GM20431 (cell line): Measurements from ENCODE around the gene C10orf143.

Source experiments
- in situ Hi-C: fragments of 300-500 bp; cut with MseI, MboI; formaldehyde crosslinking; loops from one replicate; pipeline ENCODE4 v1.15.0; 2020; ENCODE audit warnings: low sequenced_read_pairs; ENCODE audit not compliant: unreplicated experiment

C10orf143 gene

DNA sequence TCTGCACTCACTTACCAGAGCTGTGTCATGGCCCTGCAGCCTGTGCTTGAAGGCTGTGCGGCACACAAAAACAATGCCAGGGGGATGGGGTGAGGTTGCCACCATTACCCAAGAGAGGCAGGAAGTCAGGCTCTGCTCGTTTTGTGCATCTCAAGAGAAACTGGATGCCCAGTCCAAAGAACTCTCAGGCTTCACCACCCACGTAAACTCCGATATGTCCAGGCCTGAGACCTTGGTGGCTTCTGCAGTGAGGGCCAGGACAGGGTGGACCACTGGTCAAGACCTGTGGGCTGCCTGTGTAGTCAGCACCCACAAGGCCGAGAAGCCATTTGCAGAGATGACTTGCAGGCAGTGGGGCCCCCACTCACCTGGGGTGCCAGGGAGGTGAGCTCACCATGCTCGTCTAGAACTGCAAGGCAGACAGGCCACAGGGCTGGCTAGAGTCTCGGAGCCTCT lies 91.9 kb downstream of the C10orf143 start:
- in situ Hi-C loops, result no loop called here

DNA sequence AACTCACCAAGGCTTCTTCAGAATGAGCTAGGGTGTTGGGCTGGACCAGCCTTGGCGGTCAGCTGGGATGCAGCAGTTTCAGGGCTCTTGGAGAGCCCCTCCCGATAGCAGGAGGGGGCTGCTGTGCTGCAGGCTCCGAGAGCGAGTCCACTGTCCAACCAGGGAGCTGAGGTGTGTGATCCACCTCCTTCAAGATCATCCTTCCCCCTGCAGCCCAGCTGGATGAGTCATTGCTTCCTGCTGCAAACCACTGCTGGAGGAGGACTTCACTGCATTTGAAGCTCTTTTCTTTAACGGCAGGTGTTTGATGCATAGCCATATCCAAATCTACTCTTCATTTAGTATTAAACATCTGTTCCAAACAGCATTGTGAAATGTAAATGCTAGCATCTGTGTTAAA lies 92.4 kb downstream of the C10orf143 start:
- in situ Hi-C loops, result no loop called here

DNA sequence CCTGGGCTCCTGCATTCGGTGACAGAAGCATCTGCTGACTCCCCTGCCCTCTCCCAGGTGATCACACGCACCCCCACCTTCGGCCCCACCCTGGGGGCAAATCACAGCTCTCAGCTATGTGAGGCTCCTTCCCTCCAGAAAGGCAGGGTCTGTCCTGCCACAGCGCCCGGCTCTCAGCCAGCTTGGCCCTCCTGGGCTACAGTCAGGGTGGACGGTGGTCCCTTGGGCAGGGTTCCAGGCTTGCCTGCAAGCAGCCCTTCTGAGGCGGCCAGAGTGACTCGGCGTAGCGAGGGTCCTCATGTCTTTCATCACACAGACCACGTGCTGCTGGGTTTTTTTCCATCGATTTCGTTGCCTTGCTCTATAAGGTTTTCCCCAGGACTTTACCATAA lies 93.0 kb downstream of the C10orf143 start:
- in situ Hi-C loops, result no loop called here

DNA sequence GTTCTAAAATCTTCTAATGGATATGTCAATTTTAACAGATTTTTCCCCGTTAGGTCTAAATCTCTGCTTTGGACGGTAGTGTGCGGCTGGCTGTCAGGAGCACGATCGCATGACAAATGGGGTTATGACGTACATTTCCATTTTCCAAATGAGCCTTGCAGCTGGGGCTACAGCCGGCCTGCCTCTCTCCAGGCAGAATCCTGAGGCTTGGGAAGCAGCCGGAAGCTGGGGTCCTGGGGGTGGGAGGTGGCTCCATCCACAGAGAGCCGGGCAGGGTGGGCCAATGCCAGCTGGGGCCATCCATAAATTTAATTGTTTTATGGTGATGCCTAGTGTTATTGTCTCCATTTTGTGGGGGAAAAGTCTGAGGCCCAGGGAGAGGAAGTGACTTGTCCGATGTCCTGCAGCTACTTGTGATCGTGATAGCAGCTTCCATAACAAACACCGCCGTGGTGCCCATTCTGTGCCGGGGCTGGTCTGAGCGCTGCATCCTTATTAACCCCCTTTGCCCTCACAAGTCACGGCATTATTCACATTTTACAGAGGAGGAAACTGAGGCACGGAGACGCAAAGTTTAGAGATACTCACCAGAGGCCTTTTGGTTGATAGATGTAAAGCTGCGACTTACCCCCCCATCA lies 93.5 kb downstream of the C10orf143 start:
- in situ Hi-C loops, result no loop called here

DNA sequence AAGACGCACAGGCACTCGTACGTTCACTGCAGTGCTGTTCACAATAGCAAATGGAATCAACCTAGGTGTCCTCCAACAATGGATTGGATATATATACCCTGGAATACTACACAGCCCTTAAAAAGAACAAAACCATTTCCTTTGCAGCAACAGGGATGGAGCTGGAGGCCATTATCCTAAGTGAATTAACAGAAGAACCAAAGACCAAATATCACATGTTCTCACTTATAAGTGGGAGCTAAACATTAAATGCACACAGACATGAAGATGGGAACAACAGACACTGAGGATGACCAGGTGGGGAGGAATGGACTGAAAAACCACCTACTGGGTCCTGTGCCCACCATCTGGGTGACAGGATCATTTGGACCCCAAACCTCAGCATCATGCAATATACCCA lies 94.5 kb downstream of the C10orf143 start:
- in situ Hi-C loops, result no loop called here

DNA sequence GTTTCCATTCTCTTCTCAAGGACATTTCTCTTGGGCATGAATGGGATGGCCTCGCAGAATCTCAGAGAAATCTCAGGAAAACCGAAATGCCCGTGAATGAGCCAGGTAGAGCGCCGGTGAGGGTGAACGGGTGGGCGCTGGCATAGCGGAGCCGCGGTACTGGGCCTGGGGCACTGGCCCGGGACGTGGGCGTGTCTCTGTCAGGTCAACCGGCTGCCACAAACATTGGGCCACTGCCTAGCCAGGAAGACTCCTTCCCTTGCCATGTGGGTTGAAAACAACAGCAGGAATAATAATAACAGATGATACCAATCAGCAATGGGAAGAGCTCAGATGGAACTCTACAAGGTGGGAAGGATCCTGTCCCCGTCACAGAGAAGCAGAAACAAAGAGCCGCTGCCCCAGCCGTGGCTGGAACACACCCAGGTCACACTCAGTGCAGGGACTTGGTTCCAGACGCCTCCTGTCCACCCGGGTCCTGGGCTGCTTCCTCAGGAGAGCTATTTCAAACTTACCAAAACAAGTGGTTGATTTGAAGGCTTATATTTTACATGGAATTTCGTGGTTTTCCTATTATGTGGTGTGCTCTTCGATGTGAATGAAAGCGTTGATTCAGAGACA lies 95.4 kb downstream of the C10orf143 start:
- in situ Hi-C loops, result no loop called here

DNA sequence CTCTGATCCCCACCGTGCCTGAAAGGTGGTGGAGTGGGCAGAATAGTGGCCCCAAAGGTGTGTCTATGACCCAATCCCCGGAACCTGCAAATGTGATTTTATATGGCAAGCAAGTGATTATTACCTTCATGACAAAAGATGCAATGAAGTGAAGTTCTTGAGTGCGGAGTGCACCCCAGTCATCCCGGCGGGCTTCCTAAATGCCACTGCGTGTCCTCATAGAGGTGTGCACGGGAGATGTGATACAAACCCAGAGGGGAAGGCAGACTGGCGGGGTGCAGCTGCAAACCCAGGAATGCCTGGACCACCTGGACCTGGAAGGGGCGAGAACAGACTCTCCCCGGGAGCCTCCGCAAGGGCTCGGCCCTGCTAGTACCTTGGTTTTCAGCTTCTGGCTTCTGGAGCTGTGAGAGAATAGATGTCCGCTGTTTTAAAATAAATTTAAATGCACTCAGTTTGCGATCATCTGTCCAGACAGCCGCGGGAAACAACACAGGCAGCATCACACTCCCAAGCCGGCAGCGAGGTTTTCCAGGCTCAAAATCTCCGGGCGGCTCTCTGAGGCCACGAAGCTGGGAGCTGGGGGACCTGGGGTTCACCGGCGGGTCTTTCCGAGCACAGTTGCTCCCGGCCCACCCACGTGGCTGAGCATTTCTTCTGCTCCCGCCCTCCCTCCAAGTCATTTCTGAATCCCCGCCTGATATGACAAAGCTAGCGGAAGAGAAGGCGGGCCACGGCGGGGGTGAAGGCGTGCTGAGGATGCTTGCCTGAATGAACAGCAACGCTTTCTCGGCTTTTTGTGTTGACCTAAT lies 96.2 kb downstream of the C10orf143 start:
- in situ Hi-C loops, result no loop called here
